ENCODE data around the gene SLX4IP. TPM values are rescaled to one million over a fixed set of nuclear protein-coding genes. Genes with fewer than 3 reads are reported as not detected.
"Not testable (repeated sequence)": the region's sequence is repeated elsewhere in the genome, so short reads cannot be mapped to it uniquely, and the experiment has no call there.

The SLX4IP gene
- total RNA-seq, 2 donors from 2014 or later = 3.8 to 9.1 TPM

- DNase-seq (ENCODE audit: low spot score in 2 of 2) (no peak), ATAC-seq (peak; percentile 44 to 84)
- H3K9me3 Mint-ChIP-seq = no peaks in the 10 kb centered on the region
- peaks cover 0 to 5% of the 10 kb centered on the region in 2 donors for H3K36me3 Mint-ChIP-seq
- H3K27ac Mint-ChIP-seq = no peak overlapping the region
These were observed 143.5 kb downstream of the SLX4IP start for GRCh38 chr20:10578607-10579006.

GRCh38 chr20:10579942-10580341 lies 144.8 kb downstream of the SLX4IP start:
- no peak overlapping the region for H3K27ac Mint-ChIP-seq
- H3K9me3 Mint-ChIP-seq = no peaks in the 10 kb centered on the region
- ATAC-seq = peak in 1 of 2 donors; percentile 53
- peaks cover 0 to 6% of the 10 kb centered on the region in 2 donors for H3K36me3 Mint-ChIP-seq
- DNase-seq (ENCODE audit: low spot score in 2 of 2) = no peak

DNA sequence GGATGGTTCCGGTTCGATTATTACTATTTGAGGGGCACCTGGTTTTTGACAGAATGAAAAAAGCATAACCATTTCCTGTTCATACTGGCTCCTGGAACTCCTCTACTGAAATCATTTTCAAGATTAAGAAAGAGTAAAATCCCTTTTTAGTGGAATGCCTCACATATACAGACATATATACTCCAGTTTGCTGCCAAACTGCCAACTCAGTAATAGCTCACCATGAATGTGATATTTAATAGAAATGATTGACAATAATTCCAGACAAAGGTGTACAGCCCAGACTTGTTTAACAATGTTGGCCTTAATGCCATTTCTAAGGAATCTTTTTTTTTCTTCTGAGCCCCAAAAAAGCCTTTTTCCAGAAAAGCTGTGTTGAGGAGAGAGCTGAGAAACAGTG lies 145.6 kb downstream of the SLX4IP start:
- H3K27ac Mint-ChIP-seq = peak overlapping the region in 1 of 2 donors; percentile 96
- no peak for DNase-seq (ENCODE audit: low spot score in 2 of 2)
- no peak for ATAC-seq

GRCh38 chr20:10581823-10582222 lies 146.7 kb downstream of the SLX4IP start:
- DNase-seq (ENCODE audit: low spot score in 2 of 2) = no peak
- no peak overlapping the region for H3K27ac Mint-ChIP-seq
- H3K36me3 Mint-ChIP-seq = peaks cover 0 to 15% of the 10 kb centered on the region in 2 donors
- no peak for ATAC-seq
- H3K9me3 Mint-ChIP-seq = no peaks in the 10 kb centered on the region

More for the DNA sequence above, 145.6 kb downstream of the SLX4IP start:
- no peaks in the 10 kb centered on the region for H3K9me3 Mint-ChIP-seq
- H3K36me3 Mint-ChIP-seq = peaks cover 0 to 7% of the 10 kb centered on the region in 2 donors

DNA sequence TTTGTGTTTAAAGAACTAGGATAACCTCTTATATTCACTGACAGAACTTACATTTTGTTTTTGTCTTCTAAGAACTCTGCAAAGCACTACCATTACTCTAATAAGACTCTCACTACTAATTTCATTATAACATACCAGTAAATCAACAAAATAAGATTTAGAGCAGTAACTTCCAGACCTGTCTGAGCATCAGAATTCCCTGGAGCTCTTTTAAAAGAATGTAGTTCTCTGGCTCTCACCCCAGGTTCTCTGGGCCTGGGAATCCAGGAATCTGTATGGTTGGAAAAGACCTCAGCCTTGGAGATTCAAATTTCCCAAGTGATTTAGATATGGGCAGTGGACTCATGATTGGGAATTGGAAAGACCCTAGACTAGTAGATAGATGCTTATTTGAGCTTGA lies 149.3 kb downstream of the SLX4IP start:
- H3K36me3 Mint-ChIP-seq = peaks cover 0 to 15% of the 10 kb centered on the region in 2 donors
- ATAC-seq (no peak), DNase-seq (ENCODE audit: low spot score in 2 of 2) (no peak)
- H3K27ac Mint-ChIP-seq = no peak overlapping the region
- no peaks in the 10 kb centered on the region for H3K9me3 Mint-ChIP-seq

GRCh38 chr20:10585308-10585707 lies 150.2 kb downstream of the SLX4IP start:
- ATAC-seq (no peak), DNase-seq (ENCODE audit: low spot score in 2 of 2) (no peak)
- H3K36me3 Mint-ChIP-seq = peaks cover 0 to 15% of the 10 kb centered on the region in 2 donors
- no peak overlapping the region for H3K27ac Mint-ChIP-seq
- H3K9me3 Mint-ChIP-seq = no peaks in the 10 kb centered on the region

DNA sequence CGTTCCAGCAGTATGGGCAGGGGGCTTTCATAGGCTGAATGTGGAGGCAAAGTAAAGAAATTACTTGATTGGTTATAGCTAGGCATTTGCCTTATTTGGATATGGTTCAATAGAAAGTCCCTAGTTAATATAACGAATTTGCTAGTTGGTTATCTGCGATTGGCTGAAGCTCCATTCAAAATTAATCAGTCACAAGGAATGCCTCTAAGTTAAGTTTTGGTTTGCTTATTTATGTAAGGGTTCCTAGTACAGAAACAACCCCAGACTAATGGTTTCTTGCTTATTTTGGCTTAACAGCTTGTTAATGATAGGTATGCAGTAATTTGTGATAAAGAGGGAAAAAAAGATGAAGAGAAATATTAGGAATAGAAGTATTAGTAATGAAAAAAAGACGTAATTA lies 151.2 kb downstream of the SLX4IP start:
- ATAC-seq (no peak), DNase-seq (ENCODE audit: low spot score in 2 of 2) (no peak)
- no peak overlapping the region for H3K27ac Mint-ChIP-seq
- H3K36me3 Mint-ChIP-seq = peaks cover 0 to 15% of the 10 kb centered on the region in 2 donors
- H3K9me3 Mint-ChIP-seq = no peaks in the 10 kb centered on the region

DNA sequence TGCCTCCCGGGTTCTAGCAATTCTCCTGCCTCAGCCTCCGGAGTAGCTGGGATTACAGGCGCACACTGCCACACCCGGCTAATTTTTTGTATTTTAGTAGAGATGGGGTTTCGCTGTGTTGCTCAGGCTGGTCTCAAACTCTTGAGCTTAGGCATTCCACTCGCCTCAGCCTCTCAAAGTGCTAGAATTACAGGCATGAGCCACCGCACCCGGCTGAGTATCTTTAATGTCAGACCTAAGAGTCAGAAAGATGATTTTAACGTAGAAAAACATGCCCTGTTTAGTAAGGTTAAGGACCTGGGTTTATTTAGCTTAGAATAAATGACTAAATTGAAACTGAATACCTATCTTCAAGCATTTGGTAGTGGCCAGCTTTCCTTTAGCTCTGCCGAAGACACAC lies 155.3 kb downstream of the SLX4IP start:
- H3K36me3 Mint-ChIP-seq = not testable (repeated sequence)

DNA sequence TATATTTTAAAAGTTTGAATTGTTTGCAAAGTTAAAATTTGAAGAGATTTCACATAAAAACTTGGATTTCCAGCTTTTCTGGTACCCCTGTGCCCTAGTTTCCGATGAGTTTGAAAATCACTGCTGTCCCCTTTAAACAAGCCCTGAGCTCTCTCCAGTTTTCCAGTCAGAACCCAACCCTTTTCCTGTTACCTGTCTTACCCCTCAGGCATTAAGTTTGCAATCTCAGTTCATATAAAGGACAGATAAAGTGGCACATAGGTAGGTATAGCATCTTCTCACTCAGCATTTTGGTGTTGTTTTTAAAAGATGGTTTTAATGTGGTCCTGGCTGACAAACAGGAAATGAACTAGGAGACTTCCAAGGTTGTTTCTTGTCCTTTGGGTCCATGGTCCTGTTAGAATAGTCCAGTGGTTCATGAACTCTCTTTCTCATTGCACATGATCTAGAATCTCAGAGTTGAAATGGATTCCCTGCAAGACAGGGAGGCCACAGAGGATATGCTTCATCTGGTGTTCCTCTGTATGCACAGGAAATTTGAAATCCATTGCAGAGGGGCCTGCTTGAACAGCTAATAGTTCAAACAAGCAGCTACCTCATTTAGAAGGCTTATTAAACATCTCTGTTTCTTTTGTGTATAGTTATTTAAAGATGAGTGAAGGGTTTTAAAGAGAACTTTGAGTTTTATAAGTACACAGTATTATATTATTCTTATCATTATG lies 156.0 kb downstream of the SLX4IP start:
- H3K36me3 Mint-ChIP-seq = peaks cover 0 to 4% of the 10 kb centered on the region in 2 donors
- DNase-seq (ENCODE audit: low spot score in 2 of 2) (no peak), ATAC-seq (no peak)
- H3K27ac Mint-ChIP-seq = no peak overlapping the region
- peaks cover 0 to 4% of the 10 kb centered on the region in 2 donors for H3K9me3 Mint-ChIP-seq

More for the DNA sequence above, 155.3 kb downstream of the SLX4IP start:
- ATAC-seq; DNase-seq (ENCODE audit: low spot score in 2 of 2); H3K9me3 Mint-ChIP-seq; H3K27ac Mint-ChIP-seq: not testable (repeated sequence)

GRCh38 chr20:10591946-10592521 lies 156.9 kb downstream of the SLX4IP start:
- ATAC-seq (no peak), DNase-seq (ENCODE audit: low spot score in 2 of 2) (no peak)
- Mint-ChIP-seq H3K9me3 (peaks cover 0 to 4% of the 10 kb centered on the region in 2 donors), H3K36me3 (no peaks in the 10 kb centered on the region), H3K27ac (no peak overlapping the region)

GRCh38 chr20:10594296-10594868 lies 159.3 kb downstream of the SLX4IP start:
- DNase-seq (ENCODE audit: low spot score in 2 of 2) (no peak), ATAC-seq (no peak)
- H3K36me3 Mint-ChIP-seq = no peaks in the 10 kb centered on the region
- no peak overlapping the region for H3K27ac Mint-ChIP-seq
- H3K9me3 Mint-ChIP-seq = peaks cover 0 to 4% of the 10 kb centered on the region in 2 donors

DNA sequence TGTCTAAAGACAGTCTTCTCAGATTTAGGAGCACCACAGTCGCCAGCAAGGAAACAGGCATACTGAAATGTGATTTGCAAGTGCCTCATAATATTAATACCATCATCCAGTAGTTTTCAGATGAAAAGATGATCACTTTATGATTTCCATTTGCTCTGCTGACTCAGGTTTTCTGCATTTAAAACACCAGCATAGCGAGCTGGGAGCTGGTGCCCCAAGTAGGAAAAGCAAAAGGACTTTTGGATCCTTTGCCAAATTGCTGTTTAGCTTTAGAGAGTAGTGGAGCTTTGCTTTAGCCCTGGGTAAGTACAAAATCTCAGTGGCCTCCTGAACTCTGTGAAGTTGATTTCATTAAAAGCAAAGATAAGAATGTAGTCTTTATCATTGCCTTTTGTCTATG lies 160.2 kb downstream of the SLX4IP start:
- peaks cover 0 to 3% of the 10 kb centered on the region in 2 donors for H3K36me3 Mint-ChIP-seq
- no peak for DNase-seq (ENCODE audit: low spot score in 2 of 2)
- H3K9me3 Mint-ChIP-seq = peaks cover 0 to 4% of the 10 kb centered on the region in 2 donors
- H3K27ac Mint-ChIP-seq = no peak overlapping the region
- no peak for ATAC-seq

DNA sequence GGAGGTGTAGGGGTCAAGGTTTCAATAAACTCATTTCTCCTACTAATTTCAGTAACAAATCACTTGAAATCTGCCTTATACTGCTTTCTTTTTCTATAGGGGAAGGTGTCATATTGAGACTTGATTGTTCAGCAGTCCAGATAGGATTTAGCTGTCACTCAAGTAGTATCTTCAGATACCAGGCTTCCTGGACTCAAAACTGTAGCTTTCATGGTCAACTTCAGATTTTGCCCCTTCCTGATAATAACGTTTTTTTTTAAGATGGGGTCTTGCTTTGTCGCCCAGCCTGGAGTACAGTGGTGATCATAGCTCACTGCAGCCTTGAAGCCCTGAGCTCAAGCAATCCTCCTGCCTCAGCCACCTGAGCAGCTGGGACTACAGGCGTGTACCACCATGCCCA lies 160.9 kb downstream of the SLX4IP start:
- H3K27ac Mint-ChIP-seq = no peak overlapping the region
- H3K36me3 Mint-ChIP-seq = peaks cover 0 to 7% of the 10 kb centered on the region in 2 donors
- DNase-seq (ENCODE audit: low spot score in 2 of 2) (no peak), ATAC-seq (no peak)
- peaks cover 0 to 4% of the 10 kb centered on the region in 2 donors for H3K9me3 Mint-ChIP-seq

DNA sequence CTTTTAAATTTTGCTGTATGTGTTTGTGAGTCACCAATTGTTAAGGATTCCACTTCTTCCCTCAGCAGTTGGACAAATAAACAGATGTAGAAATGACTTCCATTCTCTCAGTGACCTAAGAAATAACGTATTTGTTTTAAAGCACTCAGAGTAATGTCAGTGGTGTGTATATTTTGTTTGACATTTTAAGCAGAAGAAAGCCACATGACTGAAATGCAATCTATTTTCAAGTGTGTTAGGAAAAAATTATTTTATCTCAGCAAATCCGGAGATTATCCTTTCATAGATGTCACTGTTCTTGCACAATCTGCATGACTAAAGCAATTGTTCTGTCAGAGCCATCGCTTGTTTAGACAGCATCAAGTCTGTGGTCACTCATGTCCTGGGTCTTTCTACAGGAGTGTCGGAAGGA lies 161.6 kb downstream of the SLX4IP start:
- ATAC-seq = no peak
- H3K9me3 Mint-ChIP-seq = peaks cover 0 to 4% of the 10 kb centered on the region in 2 donors
- no peak for DNase-seq (ENCODE audit: low spot score in 2 of 2)
- H3K36me3 Mint-ChIP-seq = peaks cover 5 to 13% of the 10 kb centered on the region in 2 donors
- H3K27ac Mint-ChIP-seq = no peak overlapping the region

GRCh38 chr20:10597637-10598036 lies 162.5 kb downstream of the SLX4IP start:
- DNase-seq (ENCODE audit: low spot score in 2 of 2) (no peak), ATAC-seq (no peak)
- no peak overlapping the region for H3K27ac Mint-ChIP-seq
- H3K9me3 Mint-ChIP-seq = peaks cover 0 to 4% of the 10 kb centered on the region in 2 donors
- H3K36me3 Mint-ChIP-seq = peaks cover 11 to 19% of the 10 kb centered on the region in 2 donors

- ATAC-seq = no peak
- no peak for DNase-seq (ENCODE audit: low spot score in 2 of 2)
- Mint-ChIP-seq H3K9me3 (no peaks in the 10 kb centered on the region), H3K36me3 (peaks cover 19 to 24% of the 10 kb centered on the region in 2 donors), H3K27ac (no peak overlapping the region)
These were observed 167.2 kb downstream of the SLX4IP start for GRCh38 chr20:10602221-10602871.

DNA sequence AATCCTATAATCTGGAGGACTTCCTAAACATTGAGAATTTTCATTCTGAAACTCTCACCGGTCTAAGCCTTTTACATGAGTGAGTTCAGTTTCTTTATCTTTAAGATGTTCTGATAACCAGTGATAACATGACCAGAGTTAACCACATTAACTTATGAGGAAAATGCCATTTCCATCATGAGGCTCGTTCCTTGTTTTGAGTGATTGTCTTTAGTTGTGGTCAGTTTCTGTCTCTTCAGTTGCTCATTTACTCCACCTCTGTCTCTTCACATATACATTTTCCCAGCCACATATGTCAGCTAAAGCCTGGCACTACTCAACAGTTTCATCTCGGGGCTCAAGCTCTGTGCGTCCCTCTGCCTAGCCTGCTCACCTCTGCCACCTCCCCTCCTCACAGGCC lies 168.3 kb downstream of the SLX4IP start:
- ATAC-seq = peak; percentile 72 to 78
- Mint-ChIP-seq H3K27ac (peak overlapping the region; percentile 25 to 27), H3K36me3 (peaks cover 19 to 24% of the 10 kb centered on the region in 2 donors)

More for the DNA sequence above, 168.3 kb downstream of the SLX4IP start:
- no peaks in the 10 kb centered on the region for H3K9me3 Mint-ChIP-seq
- no peak for DNase-seq (ENCODE audit: low spot score in 2 of 2)
